ENCODE results near the gene CREM.
A peak's percentile ranks its signal among the peaks of the same experiment; 100 is the strongest.
"Not testable (repeated sequence)": the region's sequence is repeated elsewhere in the genome, so short reads cannot be mapped to it uniquely, and the experiment has no call there.

The CREM gene

GRCh38 chr10:35126530-35127288 is at the start of gene CREM:
TSS of gene CREM (plus strand) at chr10:35126846. CDS start at chr10:35137836, 10,990 bp downstream.
- Mint-ChIP-seq H3K4me3 (peak within 1 kb of the TSS; percentile 93), H3K4me1 (peaks cover 65% of the 10 kb centered on the region), H3K27me3 (no peaks in the 10 kb centered on the region)

GRCh38 chr10:35079265-35079664 is 47.4 kb upstream of the CREM start:
- ATAC-seq: no peak
- peaks cover 26% of the 10 kb centered on the region for H3K4me1 Mint-ChIP-seq
- H3K36me3 Mint-ChIP-seq (ENCODE audit: low read depth): peaks cover 23% of the 10 kb centered on the region

More at GRCh38 chr10:35126530-35127288, at the start of gene CREM:
- peak; percentile 89 for ATAC-seq
- Mint-ChIP-seq H3K36me3 (ENCODE audit: low read depth) (peaks cover 16% of the 10 kb centered on the region), H3K9me3 (no peaks in the 10 kb centered on the region), H3K27ac (peak within 1 kb of the TSS; percentile 99)
- peak; percentile 100 for DNase-seq

GRCh38 chr10:35079763-35080162 is 46.9 kb upstream of the CREM start:
- Mint-ChIP-seq H3K27ac (no peak overlapping the region), H3K4me1 (peaks cover 26% of the 10 kb centered on the region), H3K36me3 (ENCODE audit: low read depth) (peaks cover 26% of the 10 kb centered on the region), H3K27me3 (no peaks in the 10 kb centered on the region), H3K9me3 (no peaks in the 10 kb centered on the region), H3K4me3 (no peak overlapping the region)
- no peak for DNase-seq
- no peak for ATAC-seq

More at GRCh38 chr10:35079265-35079664, 47.4 kb upstream of the CREM start:
- Mint-ChIP-seq H3K27ac (no peak overlapping the region), H3K9me3 (no peaks in the 10 kb centered on the region), H3K27me3 (no peaks in the 10 kb centered on the region), H3K4me3 (no peak overlapping the region)
- DNase-seq: no peak

GRCh38 chr10:35080261-35080660 is 46.4 kb upstream of the CREM start:
- peaks cover 26% of the 10 kb centered on the region for H3K36me3 Mint-ChIP-seq (ENCODE audit: low read depth)
- peaks cover 24% of the 10 kb centered on the region for H3K4me1 Mint-ChIP-seq
- not testable (repeated sequence) for ATAC-seq, H3K27me3 Mint-ChIP-seq, H3K27ac Mint-ChIP-seq, H3K9me3 Mint-ChIP-seq, H3K4me3 Mint-ChIP-seq, DNase-seq

- Mint-ChIP-seq H3K9me3 (no peaks in the 10 kb centered on the region), H3K4me3 (no peak overlapping the region), H3K27ac (peak overlapping the region; percentile 36), H3K27me3 (no peaks in the 10 kb centered on the region), H3K36me3 (ENCODE audit: low read depth) (peaks cover 28% of the 10 kb centered on the region), H3K4me1 (peaks cover 48% of the 10 kb centered on the region)
- DNase-seq: no peak
- no peak for ATAC-seq
Observed at GRCh38 chr10:35083242-35083641, 43.4 kb upstream of the CREM start.

- ATAC-seq (peak; percentile 13), DNase-seq (no peak)
- Mint-ChIP-seq H3K27ac (peak overlapping the region; percentile 85), H3K4me1 (peaks cover 50% of the 10 kb centered on the region), H3K27me3 (no peaks in the 10 kb centered on the region), H3K9me3 (no peaks in the 10 kb centered on the region), H3K4me3 (peak overlapping the region; percentile 95), H3K36me3 (ENCODE audit: low read depth) (peaks cover 5% of the 10 kb centered on the region)
Observed at GRCh38 chr10:35089611-35090161, 37.0 kb upstream of the CREM start.

GRCh38 chr10:35090162-35090954 is 36.3 kb upstream of the CREM start, which contains the start of gene CUL2:
TSS of gene CUL2 (minus strand) at chr10:35090341. CDS start at chr10:35071317, 19,024 bp downstream.
- Mint-ChIP-seq H3K4me1 (peaks cover 50% of the 10 kb centered on the region), H3K9me3 (no peaks in the 10 kb centered on the region), H3K27me3 (peaks cover under 1% of the 10 kb centered on the region), H3K36me3 (ENCODE audit: low read depth) (peaks cover 5% of the 10 kb centered on the region), H3K27ac (peak within 1 kb of the TSS; percentile 87), H3K4me3 (peak within 1 kb of the TSS; percentile 95)
- DNase-seq (peak; percentile 91), ATAC-seq (peak; percentile 96)

GRCh38 chr10:35091994-35092790 is 34.5 kb upstream of the CREM start:
- no peak for DNase-seq
- no peak overlapping the region for H3K4me3 Mint-ChIP-seq
- H3K27ac Mint-ChIP-seq: no peak overlapping the region
- ATAC-seq: no peak
- H3K27me3 Mint-ChIP-seq: peaks cover 13% of the 10 kb centered on the region
- H3K4me1 Mint-ChIP-seq: peaks cover 37% of the 10 kb centered on the region
- no peaks in the 10 kb centered on the region for H3K9me3 Mint-ChIP-seq
- peaks cover 5% of the 10 kb centered on the region for H3K36me3 Mint-ChIP-seq (ENCODE audit: low read depth)

GRCh38 chr10:35092851-35093250 is 33.8 kb upstream of the CREM start:
- H3K27me3 Mint-ChIP-seq: peaks cover 13% of the 10 kb centered on the region
- H3K4me3 Mint-ChIP-seq: no peak overlapping the region
- ATAC-seq (no peak), DNase-seq (peak; percentile 9)
- H3K9me3 Mint-ChIP-seq: no peaks in the 10 kb centered on the region
- H3K27ac Mint-ChIP-seq: no peak overlapping the region
- H3K4me1 Mint-ChIP-seq: peaks cover 30% of the 10 kb centered on the region
- no peaks in the 10 kb centered on the region for H3K36me3 Mint-ChIP-seq (ENCODE audit: low read depth)

GRCh38 chr10:35096312-35096711 is 30.3 kb upstream of the CREM start:
- Mint-ChIP-seq H3K27me3 (peaks cover 16% of the 10 kb centered on the region), H3K9me3 (no peaks in the 10 kb centered on the region), H3K4me3 (no peak overlapping the region), H3K4me1 (peaks cover 2% of the 10 kb centered on the region), H3K36me3 (ENCODE audit: low read depth) (no peaks in the 10 kb centered on the region), H3K27ac (no peak overlapping the region)
- no peak for ATAC-seq
- no peak for DNase-seq

- peaks cover 16% of the 10 kb centered on the region for H3K27me3 Mint-ChIP-seq
- no peak overlapping the region for H3K4me3 Mint-ChIP-seq
- H3K9me3 Mint-ChIP-seq: no peaks in the 10 kb centered on the region
- DNase-seq: no peak
- no peaks in the 10 kb centered on the region for H3K4me1 Mint-ChIP-seq
- H3K27ac Mint-ChIP-seq: no peak overlapping the region
- H3K36me3 Mint-ChIP-seq (ENCODE audit: low read depth): no peaks in the 10 kb centered on the region
- no peak for ATAC-seq
Observed at GRCh38 chr10:35097510-35097909, 29.1 kb upstream of the CREM start.

- no peaks in the 10 kb centered on the region for H3K9me3 Mint-ChIP-seq
- no peaks in the 10 kb centered on the region for H3K36me3 Mint-ChIP-seq (ENCODE audit: low read depth)
- no peaks in the 10 kb centered on the region for H3K27me3 Mint-ChIP-seq
- no peak overlapping the region for H3K27ac Mint-ChIP-seq
- ATAC-seq (no peak), DNase-seq (no peak)
- no peak overlapping the region for H3K4me3 Mint-ChIP-seq
- H3K4me1 Mint-ChIP-seq: no peaks in the 10 kb centered on the region
Observed at GRCh38 chr10:35103882-35104281, 22.8 kb upstream of the CREM start.

- no peak for ATAC-seq
- no peak overlapping the region for H3K27ac Mint-ChIP-seq
Observed at GRCh38 chr10:35112571-35112970, 14.1 kb upstream of the CREM start.

GRCh38 chr10:35119378-35119777 is 7.3 kb upstream of the CREM start:
- ATAC-seq (no peak), DNase-seq (no peak)
- Mint-ChIP-seq H3K4me1 (peaks cover 10% of the 10 kb centered on the region), H3K4me3 (no peak overlapping the region), H3K9me3 (no peaks in the 10 kb centered on the region), H3K27me3 (no peaks in the 10 kb centered on the region), H3K36me3 (ENCODE audit: low read depth) (no peaks in the 10 kb centered on the region), H3K27ac (no peak overlapping the region)

More at GRCh38 chr10:35112571-35112970, 14.1 kb upstream of the CREM start:
- Mint-ChIP-seq H3K27me3 (no peaks in the 10 kb centered on the region), H3K4me1 (no peaks in the 10 kb centered on the region), H3K9me3 (no peaks in the 10 kb centered on the region), H3K36me3 (ENCODE audit: low read depth) (no peaks in the 10 kb centered on the region), H3K4me3 (no peak overlapping the region)
- DNase-seq: no peak
